GM12891 (cell line): ENCODE measurements around the gene KCNJ9.

Experiments
- POLR2A ChIP-seq: IDR thresholded peaks from 2 replicates; pipeline ENCODE4 v1.6.1; 2011; ENCODE audit warnings: low read depth, low read length, control low read depth
- SPI1 ChIP-seq: IDR thresholded peaks from 2 replicates; pipeline ENCODE4 v1.6.1; 2011; ENCODE audit warnings: low read depth, low read length, control low read depth

GRCh38 chr1:160048335-160048734, 33.0 kb upstream of the KCNJ9 start:
- no peak for TF ChIP-seq POLR2A
- TF ChIP-seq SPI1, result no peak
